Sigmoid colon (tissue), 7 donors: ENCODE measurements around the gene STK11. TPM values are rescaled to one million over a fixed set of nuclear protein-coding genes. Genes with fewer than 3 reads are reported as not detected.

Experiments
- DNase-seq: peaks from one replicate; pipeline ENCODE4 v3.0.0-alpha.2; 2019
- H3K27ac ChIP-seq, 4 donors: fragments of 200-600 bp; sonication (generic); one replicate each; pipeline ENCODE4 v1.5.1; 2016 to 2019; ENCODE audit warnings: mild to moderate bottlenecking in 1 of 4
- H3K27me3 ChIP-seq, 3 donors: fragments of 200-600 bp; sonication (generic); one replicate each; pipeline ENCODE4 v1.5.1; 2019; ENCODE audit warnings: mild to moderate bottlenecking in 1 of 3
- H3K36me3 ChIP-seq, 4 donors: fragments of 200-600 bp; sonication (generic); one replicate each; pipeline ENCODE4 v1.5.1; 2016 to 2019
- H3K4me1 ChIP-seq, 4 donors: fragments of 200-600 bp; sonication (generic); one replicate each; pipeline ENCODE4 v1.5.1; 2017 to 2019
- H3K4me3 ChIP-seq, 4 donors: fragments of 200-600 bp; sonication (generic); one replicate each; pipeline ENCODE4 v1.5.1; 2017 to 2019; ENCODE audit warnings: mild to moderate bottlenecking in 2 of 4, moderate library complexity in 1 of 4
- H3K9me3 ChIP-seq, 4 donors: fragments of 200-600 bp in 3 of 4; sonication (generic) in 3 of 4; one replicate each; pipeline versions ENCODE4 v1.5.1 to v1.6.1; 2013 to 2019
- EP300 ChIP-seq, 4 donors: sonication (generic); formaldehyde crosslinking; IDR thresholded peaks; one replicate each; pipeline ENCODE4 v1.6.1; 2017; ENCODE audit warnings: antibody characterized with exemption in 4 of 4
- POLR2A ChIP-seq, 2 donors: fragments of 450-650 bp; IDR thresholded peaks; one replicate each; pipeline ENCODE4 v1.6.1; 2016; ENCODE audit warnings: antibody characterized with exemption in 2 of 2, mild to moderate bottlenecking in 2 of 2, moderate library complexity in 2 of 2
- POLR2AphosphoS5 ChIP-seq, 4 donors: sonication (generic); formaldehyde crosslinking; IDR thresholded peaks; one replicate each; pipeline ENCODE4 v1.6.1; 2017; ENCODE audit warnings: antibody characterized with exemption in 4 of 4
- WGBS, 2 donors: extraction: QIAGEN DNeasy Blood & Tissue Kit; methylation state at CpG; one replicate each; pipeline ENCODE4 v1.1.7; 2013; 5-methylcytosine and 5-hydroxymethylcytosine counted together
- intact Hi-C: fragments of 100-400 bp; cut with DNase I; formaldehyde crosslinking; loops from one replicate; pipeline ENCODE4 v1.15.1; 2023
- polyA plus RNA-seq, 3 donors: library from polyadenylated mRNA; stranded (reverse); fragments of 200-250 nt; gene quantifications; one replicate each; pipeline ENCODE4 v1.2.3, GENCODE V29; 2013
- total RNA-seq, 4 donors: library from RNA; depleted of rRNA; stranded (reverse); fragments of >200 nt; gene quantifications; one replicate each; pipeline ENCODE4 v1.1.0, GENCODE V29; 2016
- TF ChIP-seq, protein P1 (sequence below), 4 experiments: fragments of 450-650 bp in 3 of 4; fragments of 200-600 bp in 1 of 4; IDR thresholded peaks; one replicate each; pipeline ENCODE4 v1.5.1; 2016 to 2019; ENCODE audit warnings: antibody characterized with exemption in 4 of 4, mild to moderate bottlenecking in 3 of 4, moderate library complexity in 2 of 4
- donor health status: healthy with polysubstance abuse.
- donor health status: Bipolar disorder and iron deficiency.
- donor health status: healthy.

The STK11 gene
- total and polyA plus RNA-seq, 7 donors, result 31.2 to 86.5 (median 41.8) TPM

DNA sequence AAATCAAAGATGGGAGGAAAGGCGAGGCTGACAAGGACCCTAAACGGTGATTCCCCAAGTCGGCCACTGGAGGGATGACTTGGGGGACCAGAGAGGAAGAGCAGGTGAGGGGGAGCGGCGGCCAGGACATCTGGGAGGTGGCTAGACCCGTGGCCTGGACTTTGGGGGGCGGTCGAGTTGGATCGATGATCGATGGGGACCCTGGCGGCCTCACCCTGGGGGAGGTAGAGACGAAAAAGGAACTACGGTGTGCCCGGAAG is 55.9 kb downstream of the STK11 start:
- intact Hi-C loops, result loop anchor here (10.0 kb wide), 1 partner anchor 687 kb away; the partner anchor contains the start of gene BSG
- no peaks in the 10 kb centered on the region for H3K9me3 ChIP-seq
- H3K36me3 ChIP-seq, result peaks cover 0 to 18% (median 6%) of the 10 kb centered on the region in 4 donors
- H3K27me3 ChIP-seq, result no peaks in the 10 kb centered on the region
- peak; percentile 78 for DNase-seq
- TF ChIP-seq POLR2A (IDR thresholded peaks at IDR 0.05), result no peak
- TF ChIP-seq, protein P1, sequence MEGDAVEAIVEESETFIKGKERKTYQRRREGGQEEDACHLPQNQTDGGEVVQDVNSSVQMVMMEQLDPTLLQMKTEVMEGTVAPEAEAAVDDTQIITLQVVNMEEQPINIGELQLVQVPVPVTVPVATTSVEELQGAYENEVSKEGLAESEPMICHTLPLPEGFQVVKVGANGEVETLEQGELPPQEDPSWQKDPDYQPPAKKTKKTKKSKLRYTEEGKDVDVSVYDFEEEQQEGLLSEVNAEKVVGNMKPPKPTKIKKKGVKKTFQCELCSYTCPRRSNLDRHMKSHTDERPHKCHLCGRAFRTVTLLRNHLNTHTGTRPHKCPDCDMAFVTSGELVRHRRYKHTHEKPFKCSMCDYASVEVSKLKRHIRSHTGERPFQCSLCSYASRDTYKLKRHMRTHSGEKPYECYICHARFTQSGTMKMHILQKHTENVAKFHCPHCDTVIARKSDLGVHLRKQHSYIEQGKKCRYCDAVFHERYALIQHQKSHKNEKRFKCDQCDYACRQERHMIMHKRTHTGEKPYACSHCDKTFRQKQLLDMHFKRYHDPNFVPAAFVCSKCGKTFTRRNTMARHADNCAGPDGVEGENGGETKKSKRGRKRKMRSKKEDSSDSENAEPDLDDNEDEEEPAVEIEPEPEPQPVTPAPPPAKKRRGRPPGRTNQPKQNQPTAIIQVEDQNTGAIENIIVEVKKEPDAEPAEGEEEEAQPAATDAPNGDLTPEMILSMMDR (IDR thresholded peaks at IDR 0.05), result peak in 1 of 4 experiments; percentile 37
- peak overlapping the region; percentile 48 to 69 (median 61) for H3K4me3 ChIP-seq
- WGBS, 2 donors, result 2 to 9% methylated on average over 14 of the region's 14 CpGs
- peaks cover 0 to 74% (median 71%) of the 10 kb centered on the region in 4 donors for H3K4me1 ChIP-seq
- peak overlapping the region; percentile 96 to 100 (median 100) for H3K27ac ChIP-seq

DNA sequence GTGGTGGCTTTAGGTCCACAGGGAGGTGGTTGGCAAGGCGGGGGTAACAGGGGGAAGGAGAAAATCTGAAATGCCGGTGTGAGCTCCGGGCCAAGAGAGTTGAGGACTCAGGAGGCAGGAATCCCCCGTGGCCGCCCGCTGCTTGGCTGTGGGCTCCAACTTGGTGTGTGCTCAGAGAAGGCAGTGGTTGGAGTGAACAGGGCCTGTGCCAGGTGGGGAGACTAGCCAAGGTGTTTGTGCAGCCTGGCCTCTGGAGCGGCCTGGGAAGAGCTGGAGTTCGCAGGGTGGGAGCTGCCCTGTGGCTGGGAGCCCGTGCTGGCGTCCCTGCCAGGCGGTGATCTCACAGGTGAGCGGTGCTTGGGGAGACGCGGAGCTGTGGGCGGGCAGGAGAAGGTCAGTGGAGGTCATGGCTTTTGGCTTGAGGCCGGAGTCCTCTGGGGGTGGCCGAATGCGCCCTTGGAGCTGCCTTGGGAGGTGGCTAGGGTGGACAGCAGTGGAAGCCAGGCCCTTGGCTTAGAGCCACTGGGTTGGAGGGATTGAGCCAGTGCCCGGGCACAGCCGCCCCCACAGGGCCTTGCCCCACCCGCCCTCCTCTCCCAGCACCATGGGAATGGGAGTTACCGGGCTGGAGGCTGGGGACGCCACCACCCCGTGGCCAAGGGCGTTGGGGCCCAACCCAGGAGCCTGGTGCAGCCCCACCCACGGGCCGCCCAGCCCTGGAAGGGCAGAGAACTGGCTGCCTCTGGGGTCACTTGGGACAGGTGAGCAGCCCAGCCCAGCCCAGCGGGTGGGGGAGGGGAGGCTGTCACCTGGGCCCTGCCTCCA is 56.4 kb downstream of the STK11 start:
- H3K4me1 ChIP-seq, result peaks cover 0 to 77% (median 74%) of the 10 kb centered on the region in 4 donors
- peak; percentile 86 for DNase-seq

DNA sequence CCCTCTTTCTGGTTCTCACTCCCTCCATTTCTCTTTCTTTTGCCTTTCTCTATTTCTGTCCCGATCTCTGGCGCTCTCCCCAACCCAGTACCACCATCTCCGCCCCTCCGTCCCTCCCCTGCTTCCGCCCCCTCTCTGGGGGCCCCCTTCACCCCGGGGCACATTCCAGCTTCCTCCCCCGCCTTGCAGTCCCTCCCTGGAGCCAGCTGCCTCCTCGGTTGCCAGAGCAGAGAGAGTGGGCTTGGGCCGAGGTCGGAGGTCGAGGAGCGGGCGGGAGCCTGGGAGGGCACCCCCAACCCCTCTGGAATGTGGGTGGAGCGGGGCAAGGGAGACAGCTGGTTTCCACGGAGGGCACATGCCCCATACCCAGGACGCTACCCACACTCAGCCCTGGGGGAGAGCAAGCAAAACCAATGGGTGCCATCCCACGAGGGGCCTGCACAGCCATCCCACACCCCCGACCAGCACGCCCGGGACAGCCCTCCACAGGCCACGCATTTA is 57.1 kb downstream of the STK11 start:
- 10 to 43% methylated on average over 21 of the region's 21 CpGs for WGBS, 2 donors
- Histone ChIP-seq H3K27me3 (no peaks in the 10 kb centered on the region), H3K9me3 (no peaks in the 10 kb centered on the region), H3K4me1 (peaks cover 0 to 77% (median 77%) of the 10 kb centered on the region in 4 donors), H3K27ac (peak overlapping the region; percentile 96 to 100 (median 100)), H3K4me3 (no peak overlapping the region), H3K36me3 (peaks cover 0 to 6% (median 0%) of the 10 kb centered on the region in 4 donors)
- intact Hi-C loops, result loop anchor here (10.0 kb wide), 1 partner anchor 688 kb away; the partner anchor contains the start of gene BSG
- TF ChIP-seq, protein P1 (IDR thresholded peaks at IDR 0.05), result no peak
- TF ChIP-seq POLR2A (IDR thresholded peaks at IDR 0.05) (no peak), POLR2AphosphoS5 (IDR thresholded peaks at IDR 0.05) (no peak), EP300 (IDR thresholded peaks at IDR 0.05) (no peak)
- DNase-seq, result no peak

More for the DNA sequence above, 56.4 kb downstream of the STK11 start:
- intact Hi-C loops, result loop anchor here (10.0 kb wide), 1 partner anchor 687 kb away; the partner anchor contains the start of gene BSG
- peaks cover 0 to 13% (median 2%) of the 10 kb centered on the region in 4 donors for H3K36me3 ChIP-seq
- no peaks in the 10 kb centered on the region for H3K27me3 ChIP-seq
- no peaks in the 10 kb centered on the region for H3K9me3 ChIP-seq
- TF ChIP-seq EP300 (IDR thresholded peaks at IDR 0.05) (no peak), POLR2A (IDR thresholded peaks at IDR 0.05) (peak in 1 of 2 donors; percentile 25), POLR2AphosphoS5 (IDR thresholded peaks at IDR 0.05) (peak; percentile 11 to 44 (median 32))
- peak overlapping the region; percentile 96 to 100 (median 100) for H3K27ac ChIP-seq
- WGBS, 2 donors, result 8 to 32% methylated on average over 28 of the region's 28 CpGs
- peak overlapping the region in 3 of 4 donors; percentile 56 to 69 (median 66) for H3K4me3 ChIP-seq

DNA sequence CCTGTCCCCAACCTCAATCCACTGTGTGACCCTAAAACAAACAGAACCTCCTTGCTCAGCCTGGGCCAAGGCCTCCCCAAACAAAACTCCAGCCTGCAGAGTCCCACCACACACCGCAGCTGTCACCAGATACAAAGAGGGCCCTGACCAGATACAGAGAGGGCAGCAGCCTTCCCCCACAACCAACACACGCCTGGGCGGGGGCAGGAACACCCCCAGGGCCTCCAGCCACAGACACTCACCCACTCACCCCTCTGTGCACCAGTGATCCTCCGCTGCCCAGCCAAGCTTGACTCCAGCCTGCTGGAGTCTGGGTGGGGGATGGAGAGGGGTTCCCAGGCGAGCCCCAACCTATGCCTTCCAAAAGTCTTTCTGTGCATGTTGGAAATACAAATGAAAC is 57.6 kb downstream of the STK11 start:
- no peak for DNase-seq
- H3K4me3 ChIP-seq, result no peak overlapping the region
- H3K4me1 ChIP-seq, result peaks cover 0 to 77% (median 77%) of the 10 kb centered on the region in 4 donors
- H3K9me3 ChIP-seq, result no peaks in the 10 kb centered on the region
- 46 to 53% methylated on average over 5 of the region's 5 CpGs for WGBS, 2 donors
- intact Hi-C loops, result loop anchor here (10.0 kb wide), 1 partner anchor 688 kb away; the partner anchor contains the start of gene BSG
- peaks cover 0 to under 1% (median 0%) of the 10 kb centered on the region in 4 donors for H3K36me3 ChIP-seq
- TF ChIP-seq EP300 (IDR thresholded peaks at IDR 0.05) (no peak), POLR2A (IDR thresholded peaks at IDR 0.05) (no peak), POLR2AphosphoS5 (IDR thresholded peaks at IDR 0.05) (no peak)
- TF ChIP-seq, protein P1 (IDR thresholded peaks at IDR 0.05), result no peak
- H3K27me3 ChIP-seq, result no peaks in the 10 kb centered on the region
- peak overlapping the region; percentile 96 to 100 (median 100) for H3K27ac ChIP-seq
